OCI-LY7 (cell line): ENCODE data around the gene RHBDD1. TPM values are rescaled to one million over a fixed set of nuclear protein-coding genes. Genes with fewer than 3 reads are reported as not detected.
A peak's percentile ranks its signal among the peaks of the same experiment; 100 is the strongest.

Experiments used
- BruUV-seq: library from RNA; stranded (reverse); fragments of 400-500 nt; replicated peaks from 2 replicates; lab custom pipeline; 2021; lab: Mats Ljungman, UMichigan
- CTCF ChIA-PET: fragments of 300-600 bp; sonication (Branson Sonifier 250); formaldehyde crosslinking; loops from one replicate; lab custom pipeline; 2022; ENCODE audit warnings: antibody characterized with exemption; ENCODE audit not compliant: unreplicated experiment; lab: Charles Lee
- POLR2A ChIA-PET: fragments of 300-600 bp; sonication (Branson Sonifier 250); formaldehyde crosslinking; loops from one replicate; lab custom pipeline; 2022; ENCODE audit warnings: antibody characterized with exemption; lab: Charles Lee
- DNase-seq: peaks from one replicate; pipeline ENCODE4 v3.0.0-alpha.2; 2015; ENCODE audit warnings: low spot score
- H2AFZ ChIP-seq: fragments of 200-600 bp; sonication (generic), shearing (Covaris generic); 2 replicates; pipeline ENCODE4 v1.6.1; 2014; ENCODE audit warnings: mild to moderate bottlenecking, antibody characterized with exemption, low read length, moderate library complexity
- H3K27ac ChIP-seq: fragments of 200-600 bp; sonication (generic); 2 replicates; pipeline ENCODE4 v1.5.1; 2014; ENCODE audit warnings: mixed run types, low read depth, mild to moderate bottlenecking, moderate library complexity, low read length, inconsistent platforms; ENCODE audit not compliant: poor library complexity, severe bottlenecking
- H3K36me3 ChIP-seq: fragments of 200-600 bp; sonication (generic); 2 replicates; pipeline ENCODE4 v1.6.1; 2014; ENCODE audit warnings: mild to moderate bottlenecking, antibody characterized with exemption, low read length, moderate library complexity, mixed read lengths; ENCODE audit not compliant: insufficient read depth
- H3K4me1 ChIP-seq: fragments of 200-600 bp; sonication (generic); 2 replicates; pipeline ENCODE4 v1.5.1; 2014; ENCODE audit warnings: mild to moderate bottlenecking, low read length; ENCODE audit not compliant: insufficient read depth, poor library complexity, severe bottlenecking
- H3K4me2 ChIP-seq: fragments of 200-600 bp; sonication (generic); 2 replicates; pipeline ENCODE4 v1.6.1; 2014; ENCODE audit warnings: mild to moderate bottlenecking, low read length
- H3K4me3 ChIP-seq: fragments of 200-600 bp; sonication (generic); 2 replicates; pipeline ENCODE4 v1.5.1; 2014; ENCODE audit warnings: mild to moderate bottlenecking, low read depth, low read length; ENCODE audit not compliant: poor library complexity, severe bottlenecking
- H3K79me2 ChIP-seq: fragments of 200-600 bp; sonication (generic); 2 replicates; pipeline ENCODE4 v1.6.1; 2016; ENCODE audit warnings: low read depth, mild to moderate bottlenecking, low read length, moderate library complexity, mixed read lengths; ENCODE audit not compliant: insufficient read depth
- H3K9me2 ChIP-seq: fragments of 200-600 bp; sonication (generic); 2 replicates; pipeline ENCODE4 v1.6.1; 2016; ENCODE audit warnings: mild to moderate bottlenecking, low read length, mixed read lengths; ENCODE audit not compliant: insufficient read depth
- H3K9me3 ChIP-seq: fragments of 200-600 bp; sonication (generic); 2 replicates; pipeline ENCODE4 v1.6.1; 2014; ENCODE audit warnings: mild to moderate bottlenecking, mixed run types, low read length, mixed read lengths
- H4K20me1 ChIP-seq: fragments of 200-600 bp; sonication (generic); 2 replicates; pipeline ENCODE4 v1.6.1; 2014; ENCODE audit warnings: mild to moderate bottlenecking, antibody characterized with exemption, low read length, moderate library complexity, mixed read lengths; ENCODE audit not compliant: insufficient read depth
- EZH2phosphoT487 ChIP-seq: fragments of 200-600 bp; sonication (generic); IDR thresholded peaks from 2 replicates; pipeline ENCODE4 v1.6.1; 2018; ENCODE audit warnings: low read depth, borderline replicate concordance, mild to moderate bottlenecking, mixed run types, antibody characterized with exemption, low read length, moderate library complexity, mixed read lengths
- intact Hi-C: fragments of 100-400 bp; cut with micrococcal nuclease; formaldehyde crosslinking; loops from one replicate; pipeline ENCODE4 v1.10.0; 2022; ENCODE audit not compliant: unreplicated experiment
- total RNA-seq, 2 experiments: library from RNA; depleted of rRNA in 1 of 2; stranded (reverse); fragments of >200 nt in 1 of 2; shearing (Covaris generic) in 1 of 2; gene quantifications; 2 replicates each; pipeline ENCODE4 v1.2.3, GENCODE V29; 2014 to 2022
- TF ChIP-seq, protein P1 (sequence below): fragments of 200-600 bp; sonication (generic); conservative IDR thresholded peaks from 2 replicates; pipeline ENCODE4 v1.5.1; 2014; ENCODE audit warnings: mild to moderate bottlenecking, antibody characterized with exemption, low read length, moderate library complexity, mixed read lengths

RHBDD1 gene
- total RNA-seq, 2 experiments from 2014 or later: 40.8 to 80.3 TPM

DNA sequence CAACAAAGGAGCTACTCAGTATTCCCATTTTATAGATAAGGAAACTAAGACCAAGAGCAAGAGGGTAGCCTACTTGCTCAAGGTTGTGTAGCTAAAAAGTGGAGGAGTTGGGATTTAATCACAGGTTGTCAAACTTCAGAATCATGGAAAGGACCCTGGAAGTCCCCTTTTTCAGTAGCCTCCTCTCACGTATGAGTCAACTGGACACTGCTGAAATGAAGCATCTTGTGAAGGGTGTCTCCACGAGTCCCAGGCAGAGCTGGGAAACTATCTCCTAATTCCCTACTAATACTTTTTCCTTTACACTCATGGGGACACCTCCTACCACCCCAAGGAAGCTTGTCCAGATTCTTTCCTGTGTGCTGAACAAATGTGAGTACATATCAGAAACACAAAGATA is 155.8 kb downstream of the RHBDD1 start:
- H3K9me2 ChIP-seq: no peaks in the 10 kb centered on the region
- POLR2A ChIA-PET: no interaction called here

DNA sequence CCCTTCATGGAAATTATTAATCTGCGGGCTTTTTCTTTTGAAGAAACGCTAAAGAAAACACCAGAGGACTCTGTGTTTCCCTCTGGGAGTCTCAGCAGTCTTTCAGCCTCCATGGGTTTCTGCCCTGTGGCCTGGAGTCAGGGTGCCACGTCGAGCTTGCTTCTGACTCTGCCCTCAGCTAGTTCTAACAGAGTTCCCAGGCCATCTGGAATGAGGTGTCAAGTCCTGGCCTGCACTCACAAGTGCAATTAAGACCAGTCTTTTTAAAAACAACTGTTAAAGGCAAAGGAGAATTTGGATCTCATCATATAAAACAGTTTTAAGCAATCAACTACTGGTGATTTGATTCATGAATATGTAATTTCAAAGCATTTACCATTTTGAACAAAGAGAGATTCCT is 157.3 kb downstream of the RHBDD1 start:
- H3K4me2 ChIP-seq: no peak overlapping the region
- no TSS peak for BruUV-seq
- TF ChIP-seq, protein P1, sequence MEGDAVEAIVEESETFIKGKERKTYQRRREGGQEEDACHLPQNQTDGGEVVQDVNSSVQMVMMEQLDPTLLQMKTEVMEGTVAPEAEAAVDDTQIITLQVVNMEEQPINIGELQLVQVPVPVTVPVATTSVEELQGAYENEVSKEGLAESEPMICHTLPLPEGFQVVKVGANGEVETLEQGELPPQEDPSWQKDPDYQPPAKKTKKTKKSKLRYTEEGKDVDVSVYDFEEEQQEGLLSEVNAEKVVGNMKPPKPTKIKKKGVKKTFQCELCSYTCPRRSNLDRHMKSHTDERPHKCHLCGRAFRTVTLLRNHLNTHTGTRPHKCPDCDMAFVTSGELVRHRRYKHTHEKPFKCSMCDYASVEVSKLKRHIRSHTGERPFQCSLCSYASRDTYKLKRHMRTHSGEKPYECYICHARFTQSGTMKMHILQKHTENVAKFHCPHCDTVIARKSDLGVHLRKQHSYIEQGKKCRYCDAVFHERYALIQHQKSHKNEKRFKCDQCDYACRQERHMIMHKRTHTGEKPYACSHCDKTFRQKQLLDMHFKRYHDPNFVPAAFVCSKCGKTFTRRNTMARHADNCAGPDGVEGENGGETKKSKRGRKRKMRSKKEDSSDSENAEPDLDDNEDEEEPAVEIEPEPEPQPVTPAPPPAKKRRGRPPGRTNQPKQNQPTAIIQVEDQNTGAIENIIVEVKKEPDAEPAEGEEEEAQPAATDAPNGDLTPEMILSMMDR: no peak
- no peak for TF ChIP-seq EZH2phosphoT487
- H3K9me2 ChIP-seq: no peaks in the 10 kb centered on the region
- ChIA-PET POLR2A (interaction anchor here (0.5 to 1.1 kb wide), 2 partner anchors 11 to 227 kb away, joined by 3 to 8 read pairs; no protein-coding TSS in a partner anchor), CTCF (no interaction called here)
- peaks cover 36% of the 10 kb centered on the region for H3K36me3 ChIP-seq
- H3K79me2 ChIP-seq: no peaks in the 10 kb centered on the region
- H3K4me1 ChIP-seq: no peaks in the 10 kb centered on the region
- no peaks in the 10 kb centered on the region for H3K9me3 ChIP-seq
- H2AFZ ChIP-seq: no peak overlapping the region
- no peaks in the 10 kb centered on the region for H4K20me1 ChIP-seq
- intact Hi-C loops: no loop called here
- DNase-seq: no peak
- H3K27ac ChIP-seq: no peak overlapping the region
- H3K4me3 ChIP-seq: no peak overlapping the region

More for the DNA sequence above, 155.8 kb downstream of the RHBDD1 start:
- CTCF ChIA-PET: no interaction called here
- no peak for DNase-seq
- Histone ChIP-seq H4K20me1 (no peaks in the 10 kb centered on the region), H3K4me2 (no peak overlapping the region), H3K79me2 (no peaks in the 10 kb centered on the region), H3K36me3 (peaks cover 29% of the 10 kb centered on the region; the same call in 1 of the 2 replicates), H3K27ac (no peak overlapping the region), H2AFZ (no peak overlapping the region), H3K4me1 (no peaks in the 10 kb centered on the region), H3K9me3 (no peaks in the 10 kb centered on the region), H3K4me3 (no peak overlapping the region)
- intact Hi-C loops: no loop called here
- TF ChIP-seq EZH2phosphoT487: no peak
- TF ChIP-seq, protein P1: no peak
- BruUV-seq: no TSS peak

DNA sequence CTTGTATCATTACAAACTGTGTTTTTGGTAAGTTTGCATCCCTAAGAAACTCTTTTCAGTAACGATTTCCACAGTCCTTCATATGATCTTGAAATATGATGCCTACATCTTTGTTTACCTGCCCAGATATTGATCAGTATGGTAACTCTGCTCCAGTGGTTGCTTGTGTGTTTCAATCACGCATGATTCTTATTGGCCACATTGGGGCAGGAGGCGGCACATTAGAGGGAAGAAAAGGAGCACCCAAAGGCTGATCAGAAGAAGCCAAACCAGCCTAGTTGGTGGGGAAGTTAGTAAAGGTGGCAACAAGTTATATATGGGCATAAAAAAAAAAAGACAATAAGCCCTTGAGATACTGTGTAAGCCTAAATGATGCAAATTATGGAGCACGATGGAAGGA is 158.9 kb downstream of the RHBDD1 start:
- H4K20me1 ChIP-seq: no peaks in the 10 kb centered on the region
- no TSS peak for BruUV-seq
- ChIA-PET POLR2A (interaction anchor here (0.7 to 1.2 kb wide), 2 partner anchors 11 to 427 kb away, joined by 3 to 4 read pairs; no protein-coding TSS in a partner anchor), CTCF (interaction anchor here (1.0 kb wide), 1 partner anchor 38 kb away, joined by 3 read pairs; no protein-coding TSS in a partner anchor)
- H3K36me3 ChIP-seq: peaks cover 52% of the 10 kb centered on the region
- peak; percentile 29 for DNase-seq
- no peaks in the 10 kb centered on the region for H3K4me1 ChIP-seq
- intact Hi-C loops: no loop called here
- no peaks in the 10 kb centered on the region for H3K79me2 ChIP-seq
- H3K9me2 ChIP-seq: no peaks in the 10 kb centered on the region
- no peak overlapping the region for H3K4me2 ChIP-seq
- H2AFZ ChIP-seq: no peak overlapping the region
- H3K4me3 ChIP-seq: no peak overlapping the region
- H3K27ac ChIP-seq: no peak overlapping the region
- H3K9me3 ChIP-seq: 0 out of 2 replicates have a peak, but pooled peaks cover 6% of the 10 kb centered on the region
- TF ChIP-seq, protein P1: peak; percentile 72
- TF ChIP-seq EZH2phosphoT487: no peak
